NCI-H524 (cell line): ENCODE results near the gene ELANE.
"Not testable (repeated sequence)": the region's sequence is repeated elsewhere in the genome, so short reads cannot be mapped to it uniquely, and the experiment has no call there.

Source experiments
- DNase-seq, 2 experiments: peaks; one replicate each; lab custom pipeline; 2025; lab: John Stamatoyannopoulos, UW

Gene ELANE

DNA sequence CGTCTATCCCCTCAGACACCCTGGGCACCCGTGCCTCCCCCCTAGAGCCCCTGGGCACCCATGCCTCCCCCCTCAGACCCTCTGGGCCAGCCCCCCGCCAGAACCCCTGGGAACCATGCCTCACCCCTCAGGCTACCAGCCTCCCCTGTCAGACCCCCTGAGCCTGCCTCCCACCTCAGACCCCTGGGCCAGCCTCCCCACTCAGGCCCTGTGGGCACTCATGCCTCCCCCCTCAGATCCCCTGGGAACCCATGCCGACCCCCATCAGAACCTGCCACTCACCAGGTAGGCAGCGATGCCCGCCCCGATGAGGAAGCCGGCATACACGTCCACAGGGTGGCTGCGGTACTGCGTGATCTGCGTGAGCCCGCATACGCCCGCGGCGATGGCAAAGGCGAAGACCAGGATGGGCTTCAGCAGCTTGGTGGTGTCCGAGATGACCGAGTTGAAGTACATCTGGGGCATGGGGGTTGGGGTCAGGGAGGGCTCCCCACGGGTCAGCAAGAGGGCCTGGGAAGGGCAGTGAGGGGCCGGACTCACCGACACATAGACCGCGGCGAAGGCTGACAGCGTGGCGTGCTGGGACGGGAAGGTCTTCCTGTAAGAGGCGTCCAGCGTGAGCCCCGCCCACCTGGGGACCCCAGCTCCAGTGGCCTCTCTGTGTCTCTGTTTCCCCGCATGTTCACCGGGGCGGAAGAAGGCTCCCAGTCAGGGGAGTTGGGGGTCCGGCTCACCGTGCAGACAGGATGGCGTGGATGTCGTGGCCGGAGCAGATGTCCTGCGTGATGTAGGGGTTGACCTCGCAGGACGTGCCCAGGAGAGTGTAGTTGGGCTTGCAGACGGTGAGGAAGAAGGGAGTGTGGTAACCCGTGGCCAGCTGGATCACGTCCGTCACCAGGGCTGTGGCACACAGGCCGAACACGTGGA lies 37.7 kb upstream of the ELANE start:
- DNase-seq, result no peak

DNA sequence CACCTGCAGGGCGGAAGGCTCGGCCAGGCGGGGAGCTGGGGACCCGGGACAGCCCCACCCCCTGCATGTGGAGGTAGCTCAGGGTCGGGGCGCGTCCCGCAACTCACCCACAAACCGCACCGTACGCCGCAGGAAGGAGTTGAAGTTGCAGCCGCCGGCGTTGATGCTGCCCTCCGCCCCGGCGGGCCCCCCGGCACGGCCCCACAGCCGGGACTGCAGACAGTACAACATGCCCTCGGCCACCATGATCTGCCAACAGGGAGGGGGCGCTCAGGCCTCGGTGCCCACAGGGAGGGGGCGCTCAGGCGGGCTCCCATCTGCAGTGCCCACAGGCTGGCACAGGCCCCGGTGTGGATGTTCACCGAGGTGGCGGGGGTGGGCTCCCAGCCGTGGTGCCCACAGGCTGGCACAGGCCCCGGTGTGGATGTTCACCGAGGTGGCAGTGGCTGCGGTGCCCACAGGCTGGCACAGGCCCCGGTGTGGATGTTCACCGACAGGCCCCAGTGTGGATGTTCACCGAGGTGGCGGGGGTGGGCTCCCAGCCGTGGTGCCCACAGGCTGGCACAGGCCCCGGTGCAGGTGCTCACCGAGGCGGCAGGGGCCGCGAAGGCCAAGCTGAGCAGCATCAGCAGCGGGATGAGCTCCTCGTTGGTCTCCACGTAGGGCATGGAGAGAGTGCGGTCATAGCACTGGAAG lies 36.9 kb upstream of the ELANE start:
- DNase-seq, result no peak

DNA sequence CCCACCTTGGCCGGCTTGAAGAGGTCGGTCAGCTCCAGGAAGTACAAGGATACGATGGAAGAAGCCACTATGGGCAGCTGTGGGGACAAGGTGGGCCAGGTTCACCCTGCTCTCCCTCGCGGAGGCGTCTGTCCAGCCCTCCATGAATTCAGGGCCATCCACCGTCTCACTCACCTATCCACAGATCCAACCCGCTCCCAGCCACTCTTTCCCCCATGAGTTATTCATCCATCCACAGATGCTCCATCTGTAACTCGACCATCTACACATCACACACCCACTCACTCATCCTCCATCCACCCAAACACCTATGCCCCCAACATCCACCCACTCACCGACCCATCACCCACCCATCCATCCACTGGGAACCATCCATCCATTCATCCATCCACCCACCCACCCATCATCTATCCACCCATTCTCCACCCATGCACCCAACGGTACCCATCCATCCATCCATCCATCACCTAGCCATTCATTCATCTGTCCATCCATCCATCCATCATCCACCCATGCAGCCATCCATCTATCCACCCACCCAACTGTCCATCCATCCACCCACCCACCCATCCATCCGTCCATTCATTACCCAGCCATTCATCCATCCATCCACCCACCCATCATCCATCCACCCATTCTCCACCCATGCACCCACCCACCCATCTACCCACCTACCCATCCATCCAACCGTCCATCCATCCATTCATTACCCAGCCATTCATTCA lies 36.2 kb upstream of the ELANE start:
- no peak for DNase-seq

DNA sequence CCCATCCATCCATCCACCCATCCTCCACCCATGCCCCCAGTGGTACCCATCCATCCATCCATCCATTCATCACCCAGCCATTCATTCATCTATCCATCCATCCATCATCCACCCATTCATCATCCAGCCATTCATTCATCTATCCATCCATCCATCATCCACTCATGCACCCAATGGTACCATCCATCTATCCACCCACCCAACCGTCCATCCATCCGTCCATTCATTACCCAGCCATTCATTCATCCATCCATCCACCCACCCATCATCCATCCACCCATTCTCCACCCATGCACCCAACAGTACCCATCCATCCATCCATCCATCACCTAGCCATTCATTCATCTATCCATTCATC lies 35.6 kb upstream of the ELANE start:
- no peak for DNase-seq

DNA sequence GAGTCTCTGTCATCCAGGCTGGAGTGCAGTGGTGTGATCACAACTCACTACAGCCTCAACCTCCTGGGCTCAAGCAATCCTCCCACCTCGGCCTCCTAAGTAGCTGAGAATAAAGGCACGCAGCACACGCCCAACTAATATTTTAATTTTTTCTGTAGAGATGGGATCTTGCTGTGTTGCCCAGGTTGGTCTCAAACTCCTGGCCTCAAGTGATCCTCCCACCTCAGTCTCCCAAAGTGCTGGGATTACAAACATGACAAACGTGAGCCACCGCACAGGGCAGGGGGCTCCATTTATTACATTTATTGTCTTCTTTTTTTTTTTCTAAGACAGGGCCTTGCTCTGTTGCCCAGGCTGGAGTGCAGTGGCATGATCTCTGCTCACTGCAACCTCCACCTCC lies 31.9 kb upstream of the ELANE start:
- not testable (repeated sequence) for DNase-seq

DNA sequence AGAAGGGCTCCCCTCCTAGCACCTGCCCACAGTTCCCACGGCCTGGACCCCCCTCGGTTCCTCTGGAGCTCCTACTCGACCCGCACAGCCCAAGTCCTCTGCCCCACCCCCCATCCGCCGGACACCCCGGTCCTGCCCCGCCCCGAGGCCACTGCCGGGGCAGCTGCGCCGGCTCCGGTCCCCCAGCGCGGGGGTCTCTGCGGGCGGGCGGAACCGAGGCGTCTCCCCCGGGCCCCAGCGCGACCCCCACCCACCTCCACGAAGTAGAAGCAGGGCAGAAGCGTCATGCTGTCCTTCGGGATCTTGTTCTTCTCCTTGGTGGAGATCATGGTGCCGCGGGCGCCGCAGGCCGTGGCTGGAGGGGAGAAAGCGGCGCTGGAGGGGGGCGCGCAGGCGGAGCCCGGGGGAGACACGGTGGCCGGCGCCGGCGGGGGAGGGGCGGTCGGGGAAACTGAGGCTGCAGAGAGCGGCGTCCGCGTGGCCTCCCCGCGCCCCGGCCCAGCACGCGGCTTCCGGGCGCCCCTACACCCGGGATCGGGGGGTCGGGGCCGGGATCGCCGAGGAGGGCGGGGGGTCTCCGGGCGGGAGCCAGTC lies 30.8 kb upstream of the ELANE start:
- no peak for DNase-seq

DNA sequence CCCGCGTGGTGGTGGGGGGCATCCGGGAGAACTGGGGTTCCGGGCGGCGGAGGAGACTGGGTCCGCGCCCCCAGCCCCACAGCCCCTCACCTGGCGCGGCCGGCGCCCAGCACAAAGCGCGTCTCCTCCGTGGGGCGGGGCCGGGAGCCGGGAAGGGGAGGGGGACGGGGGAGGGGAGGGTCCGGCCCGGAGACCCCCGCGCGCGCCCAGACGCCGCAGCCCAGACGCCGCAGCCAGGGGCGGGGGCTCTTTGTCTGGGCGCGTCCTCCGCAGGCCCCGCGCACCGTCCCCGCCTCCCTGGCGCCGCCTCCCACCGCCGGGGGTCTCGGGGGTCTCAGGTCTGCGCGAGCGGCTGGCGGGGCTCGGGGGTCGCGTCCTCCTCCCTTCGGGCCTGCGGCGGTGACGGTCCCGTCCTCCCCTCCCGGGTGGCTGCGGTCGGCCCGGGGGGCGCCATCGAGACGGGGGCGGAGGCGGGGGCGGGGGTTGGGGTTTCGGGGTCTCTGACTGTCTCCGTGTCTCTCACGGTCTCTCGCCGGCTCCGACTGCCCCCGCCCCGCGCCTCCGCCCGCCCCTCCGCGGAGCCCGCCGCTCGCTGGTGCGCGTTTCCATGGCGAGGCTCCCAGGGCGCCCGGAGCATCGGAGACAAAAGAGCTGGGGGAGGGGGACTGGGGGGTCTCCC lies 30.1 kb upstream of the ELANE start, which contains the start of gene PLPPR3:
Gene PLPPR3 (minus strand): TSS at position 131 of the 679 bp plus-strand sequence. CDS start 396 bp downstream, outside the sequence.
- no peak for DNase-seq

DNA sequence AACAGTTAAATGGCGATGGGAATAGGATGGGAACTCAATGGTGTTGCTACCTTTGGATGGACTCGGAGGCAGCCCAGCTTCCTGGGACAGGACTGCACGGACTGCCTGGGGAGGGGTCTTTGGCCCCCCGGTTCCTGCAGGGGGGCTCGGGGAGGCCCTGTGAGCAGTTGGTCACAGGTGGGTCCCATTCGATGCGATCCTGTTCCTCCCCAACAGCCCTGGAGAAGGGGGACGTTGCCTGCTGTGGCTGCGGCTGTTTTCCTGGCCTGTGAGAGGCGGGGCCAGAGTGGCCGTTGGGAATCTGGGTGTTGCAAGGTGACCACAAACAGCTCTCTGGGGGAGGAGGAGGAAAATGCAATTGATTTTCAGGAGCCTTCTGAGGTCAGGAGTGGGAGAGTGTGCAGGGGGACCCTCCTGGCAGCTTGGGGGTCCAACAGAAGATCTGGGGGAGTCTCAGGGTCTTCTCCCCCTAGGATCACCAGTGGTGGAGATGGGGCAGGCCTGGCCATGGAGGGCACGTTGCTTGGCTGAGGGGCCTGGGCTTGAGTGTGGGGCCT lies 28.5 kb upstream of the ELANE start:
- no peak for DNase-seq

DNA sequence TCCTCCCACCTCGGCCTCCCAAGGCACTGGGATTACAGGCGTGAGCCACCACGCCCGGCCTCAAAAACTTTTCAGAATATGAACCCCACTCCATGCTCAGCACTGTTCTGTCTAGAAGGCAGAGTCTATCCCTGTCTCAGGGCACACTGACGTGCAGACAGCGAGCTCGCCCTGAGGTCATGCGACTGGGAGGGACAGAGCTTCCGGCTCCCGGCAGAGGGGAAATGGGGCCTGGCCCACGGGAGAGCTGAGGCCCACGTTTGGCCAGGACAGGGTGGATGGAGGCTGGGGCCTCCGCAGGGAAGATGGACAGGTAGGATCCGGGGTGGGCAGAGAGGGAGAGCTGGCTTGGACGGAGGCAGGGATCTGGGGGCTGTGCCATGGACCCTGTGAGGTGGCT lies 27.2 kb upstream of the ELANE start:
- DNase-seq, result no peak

DNA sequence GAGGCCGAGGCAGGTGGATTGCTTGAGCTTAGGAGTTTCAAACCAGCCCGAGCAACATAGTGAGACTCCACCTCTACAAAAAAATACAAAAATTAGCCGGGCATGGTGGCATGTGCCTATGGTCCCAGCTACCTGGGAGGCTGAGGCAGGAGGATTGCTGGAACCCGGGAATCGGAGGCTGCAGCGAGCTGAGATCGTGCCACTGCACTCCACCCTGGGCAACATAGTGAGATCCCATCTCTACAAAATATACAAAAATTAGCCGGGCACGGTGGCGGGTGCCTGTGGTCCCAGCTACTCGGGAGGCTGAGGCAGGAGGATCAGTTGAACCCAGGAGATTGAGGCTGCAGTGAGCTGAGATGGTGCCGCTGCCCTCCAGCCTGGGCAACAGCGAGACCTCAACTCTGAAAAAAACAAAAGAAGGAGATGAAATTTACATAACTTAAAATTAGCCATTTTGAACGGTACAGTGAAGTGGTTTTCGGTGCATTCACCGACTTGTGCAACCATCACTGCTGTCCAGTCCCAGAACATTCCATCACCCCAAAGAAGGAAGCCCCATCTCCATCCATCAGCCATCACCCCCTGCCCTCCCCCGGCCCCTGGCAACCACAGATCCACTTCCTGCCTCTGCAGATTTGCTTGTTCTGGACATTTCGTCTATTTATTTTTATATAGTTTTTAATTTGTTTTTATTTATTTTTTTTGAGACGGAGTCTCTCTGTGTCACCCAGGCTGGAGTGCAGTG lies 26.0 kb upstream of the ELANE start:
- no peak for DNase-seq

DNA sequence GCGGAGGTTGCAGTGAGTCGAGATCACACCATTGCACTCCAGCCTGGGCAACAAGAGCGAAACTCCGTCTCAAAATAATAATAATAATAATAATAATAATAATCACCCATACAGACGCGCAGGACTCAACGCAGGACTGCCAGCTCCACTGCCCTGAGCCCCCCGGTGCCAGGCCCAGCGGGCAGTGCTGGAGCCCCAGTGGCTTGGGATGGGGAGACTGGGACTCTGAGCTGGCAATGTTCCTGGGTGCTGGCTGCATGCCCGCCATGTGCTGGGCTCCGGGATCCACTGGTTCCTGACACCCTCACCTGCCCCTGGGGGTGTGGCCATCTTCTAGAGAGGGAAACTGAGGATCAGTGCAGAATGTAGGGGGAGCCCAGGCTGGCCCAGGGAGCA lies 24.8 kb upstream of the ELANE start:
- DNase-seq, result no peak

DNA sequence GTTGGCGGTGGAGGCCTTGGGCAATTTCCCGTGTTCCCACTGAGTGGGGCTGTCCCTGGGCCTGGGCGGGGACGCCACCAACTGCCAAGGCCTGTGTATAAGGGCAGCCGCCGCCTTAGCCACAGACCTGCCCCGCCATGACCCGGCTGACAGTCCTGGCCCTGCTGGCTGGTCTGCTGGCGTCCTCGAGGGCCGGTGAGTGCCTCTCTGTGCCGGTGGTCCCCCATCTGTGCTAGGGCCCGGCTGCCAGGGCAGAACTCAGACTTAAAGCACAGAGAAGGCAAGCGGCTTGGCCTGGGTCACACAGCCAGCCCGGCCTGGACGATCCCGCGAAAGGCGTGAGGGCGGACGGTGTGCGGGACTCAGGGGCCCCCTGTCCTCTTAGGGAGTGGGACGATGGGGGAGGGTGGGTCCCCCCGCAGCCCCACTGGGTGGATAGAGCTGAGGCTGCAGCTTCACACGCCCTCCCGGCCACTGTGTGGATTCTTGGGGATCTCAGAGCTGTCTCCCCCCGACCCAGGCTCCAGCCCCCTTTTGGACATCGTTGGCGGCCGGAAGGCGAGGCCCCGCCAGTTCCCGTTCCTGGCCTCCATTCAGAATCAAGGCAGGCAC lies 24.3 kb upstream of the ELANE start, which contains the start of gene AZU1:
Gene AZU1 (plus strand): TSS at position 128 of the 612 bp plus-strand sequence. CDS start 10 bp downstream, at position 138.
- DNase-seq, result no peak

DNA sequence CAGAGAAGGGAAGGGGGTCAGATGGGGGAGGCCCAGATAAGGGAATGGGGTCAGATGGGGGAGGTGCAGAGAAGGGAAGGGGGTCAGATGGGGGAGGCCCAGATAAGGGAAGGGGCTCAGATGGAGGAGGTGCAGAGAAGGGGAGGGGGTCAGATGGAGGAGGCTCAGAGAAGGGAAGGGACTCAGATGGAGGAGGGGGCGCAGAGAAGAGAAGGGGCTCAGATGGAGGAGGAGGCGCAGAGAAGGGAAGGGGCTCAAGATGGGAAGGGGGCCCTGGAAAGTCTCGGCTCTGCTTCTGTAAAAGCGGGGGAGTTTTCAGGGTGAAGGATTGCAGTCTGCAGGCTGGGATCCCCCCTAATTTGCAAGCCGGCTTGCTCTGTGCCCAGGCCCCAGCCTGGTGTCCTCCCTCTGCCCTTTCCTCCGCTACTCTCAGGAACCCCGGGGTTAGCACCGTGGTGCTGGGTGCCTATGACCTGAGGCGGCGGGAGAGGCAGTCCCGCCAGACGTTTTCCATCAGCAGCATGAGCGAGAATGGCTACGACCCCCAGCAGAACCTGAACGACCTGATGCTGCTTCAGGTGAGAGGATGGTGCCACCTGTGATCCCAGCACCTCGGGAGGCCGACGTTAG lies 22.9 kb upstream of the ELANE start:
- DNase-seq, result no peak

DNA sequence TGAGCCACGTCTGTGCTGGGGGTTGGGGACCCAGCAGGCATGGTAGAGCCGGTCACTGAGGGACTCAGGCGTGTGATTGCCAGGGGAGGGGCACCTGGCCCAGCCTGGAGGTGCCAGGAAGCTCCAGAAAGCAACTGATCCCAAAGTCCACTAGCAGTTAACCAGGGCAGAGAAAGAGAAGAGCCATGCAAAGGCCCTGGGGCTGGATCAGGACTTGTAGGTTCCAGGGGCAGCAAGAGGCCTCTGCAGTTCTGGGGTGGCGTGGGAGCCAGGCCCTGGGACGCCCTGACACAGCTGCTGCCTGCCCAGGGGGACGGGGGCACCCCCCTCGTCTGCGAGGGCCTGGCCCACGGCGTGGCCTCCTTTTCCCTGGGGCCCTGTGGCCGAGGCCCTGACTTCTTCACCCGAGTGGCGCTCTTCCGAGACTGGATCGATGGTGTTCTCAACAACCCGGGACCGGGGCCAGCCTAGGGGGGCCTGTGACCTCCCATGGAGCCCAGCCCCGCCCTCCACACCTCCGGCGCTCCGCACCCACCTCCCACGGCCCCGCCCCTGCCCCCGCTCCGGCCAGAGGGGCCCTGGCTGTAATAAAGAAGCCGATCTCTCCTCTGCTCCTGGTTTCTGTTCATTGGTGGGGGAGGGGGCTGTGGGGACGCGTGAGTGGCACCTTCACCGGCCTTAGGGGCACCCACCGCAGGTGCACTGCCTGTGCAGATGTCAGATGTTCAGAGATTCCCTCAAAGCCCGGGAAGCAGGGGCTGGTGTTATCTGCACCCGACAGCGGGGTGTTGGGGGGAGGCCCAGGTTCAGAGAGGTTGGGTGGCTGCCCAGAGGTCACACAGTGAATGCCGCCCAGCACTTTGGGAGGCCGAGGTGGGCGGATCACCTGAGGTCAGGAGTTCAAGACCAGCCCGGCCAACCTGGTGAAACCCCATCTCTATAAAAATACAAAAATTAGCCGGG lies 20.4 kb upstream of the ELANE start:
- DNase-seq, result no peak

DNA sequence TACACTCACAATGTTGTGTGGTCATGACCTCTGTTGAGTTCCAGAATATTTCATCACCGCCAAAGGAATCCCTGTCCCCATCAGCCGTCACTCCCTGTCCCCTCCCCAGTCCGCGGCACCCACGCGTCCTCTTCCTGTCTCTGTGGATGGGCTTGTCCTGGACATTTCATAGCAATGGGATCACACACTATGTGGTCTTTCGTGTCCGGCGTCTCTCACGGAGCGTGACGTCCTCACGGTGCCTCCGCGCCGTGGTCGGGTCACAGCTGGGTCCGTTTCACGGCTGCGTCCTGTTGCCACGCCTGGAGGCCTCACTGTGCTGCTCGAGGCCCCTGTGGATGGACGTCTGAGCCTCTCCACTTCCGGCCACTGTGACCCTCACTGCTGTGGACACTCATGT lies 17.9 kb upstream of the ELANE start:
- no peak for DNase-seq

DNA sequence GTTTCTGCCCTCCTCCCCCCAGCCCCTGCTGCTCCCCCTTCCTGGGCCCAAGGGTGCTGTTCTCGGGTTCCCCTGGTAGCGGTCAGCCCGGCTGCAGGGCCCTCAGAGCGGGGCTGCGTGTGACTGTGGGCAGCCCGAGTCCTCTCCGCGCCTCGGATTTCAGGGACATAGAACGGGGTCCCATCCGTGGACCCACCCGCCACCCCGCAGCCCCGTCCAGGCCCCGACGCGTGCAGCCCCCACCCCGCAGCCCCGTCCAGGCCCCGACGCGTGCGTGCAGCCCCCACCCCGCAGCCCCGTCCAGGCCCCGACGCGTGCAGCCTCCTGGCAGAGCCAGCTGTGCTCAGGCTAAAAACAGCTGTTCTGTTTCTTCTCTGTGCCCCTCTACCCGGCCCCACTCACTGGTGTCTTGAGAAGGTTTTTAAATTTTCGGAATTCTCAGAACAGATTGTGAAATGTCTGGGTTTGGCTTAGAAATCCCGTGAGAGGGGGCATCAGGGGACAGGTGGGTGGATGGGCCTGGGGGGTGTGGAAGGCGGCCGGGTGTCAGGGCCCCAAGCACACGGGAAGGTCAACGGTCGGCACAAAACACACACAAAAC lies 16.8 kb upstream of the ELANE start:
- DNase-seq, result no peak

DNA sequence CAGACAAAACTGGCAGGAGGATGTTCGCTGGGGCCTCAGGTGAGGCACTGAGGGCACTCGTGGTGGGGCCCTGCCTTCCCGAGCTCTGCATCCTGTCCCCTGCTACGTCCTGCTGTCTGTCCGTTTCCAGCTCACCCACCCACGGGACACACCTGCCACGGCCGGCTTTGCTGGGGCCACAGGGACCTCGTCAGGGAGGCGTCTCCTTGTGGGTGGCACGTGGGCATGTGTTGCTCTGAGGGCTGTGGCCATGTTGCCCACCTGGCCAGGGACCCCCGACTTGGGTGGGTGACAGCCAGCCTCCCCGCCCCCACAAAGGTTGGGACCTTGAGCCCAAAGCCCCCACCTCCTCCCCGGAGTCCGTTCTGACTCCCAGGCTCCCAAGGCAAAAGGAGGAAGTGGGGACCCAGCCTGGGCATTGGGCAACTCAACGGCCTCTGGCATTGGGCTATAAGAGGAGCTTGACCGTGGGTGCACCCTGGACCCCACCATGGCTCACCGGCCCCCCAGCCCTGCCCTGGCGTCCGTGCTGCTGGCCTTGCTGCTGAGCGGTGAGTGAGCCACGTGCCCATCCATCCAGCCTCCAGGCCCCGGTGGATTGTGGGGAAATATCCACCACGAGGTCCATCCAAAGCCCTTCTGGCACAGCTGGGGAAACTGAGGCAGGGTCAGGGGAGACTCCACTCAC lies 11.4 kb upstream of the ELANE start, which contains the start of gene PRTN3:
Gene PRTN3 (plus strand): TSS at position 481 of the 688 bp plus-strand sequence. CDS start 10 bp downstream, at position 491.
- DNase-seq, result no peak
